A549 (cell line): ENCODE results near the gene CDH22. TPM values are rescaled to one million over a fixed set of nuclear protein-coding genes. Genes with fewer than 3 reads are reported as not detected.

Experiments used
- ATAC-seq, 2 experiments: fragments of 200-7000 bp in 1 of 2; fragments of >200 bp in 1 of 2; cut with Nextera tagmentation in 1 of 2; cut with Tn5 transposase in 1 of 2; 3 replicates each; pipeline versions ENCODE4 v1.8.0 to v1.9.1; 2018 to 2020; ENCODE audit warnings: mild to moderate bottlenecking in 1 of 2, moderate library complexity in 1 of 2
- CTCF ChIA-PET: fragments of 300-600 bp; sonication (Branson Sonifier 250); formaldehyde crosslinking; extraction: SDS; loops from one replicate; lab custom pipeline; 2021; ENCODE audit warnings: antibody characterized with exemption, inconsistent platforms; lab: Yijun Ruan, JAX
- POLR2A ChIA-PET: fragments of 350-600 bp; formaldehyde crosslinking; extraction: SDS; loops from one replicate; lab custom pipeline; 2021; ENCODE audit warnings: antibody characterized with exemption, inconsistent platforms; lab: Yijun Ruan, JAX
- DNase-seq, 2 experiments: peaks; one replicate each; pipeline versions ENCODE4 v3.0.0 to v3.0.0-alpha.2; 2011 to 2016; ENCODE audit warnings: low read depth in 1 of 2, low spot score in 1 of 2
- FAIRE-seq: peaks from 2 replicates; lab custom pipeline; 2011; peaks lifted over from hg19 to GRCh38; lab: Jason Lieb, UNC
- H3K27ac ChIP-seq, 2 experiments: fragments of >200 bp; sonication (Bioruptor Twin); formaldehyde crosslinking; 3 replicates each; pipeline ENCODE4 v1.5.1; 2016 to 2017
- H3K4me1 ChIP-seq: fragments of >200 bp; sonication (Bioruptor Twin); formaldehyde crosslinking; 3 replicates; pipeline ENCODE4 v1.6.1; 2016
- H3K4me2 ChIP-seq: fragments of >200 bp; sonication (Bioruptor Twin); formaldehyde crosslinking; 3 replicates; pipeline ENCODE4 v1.6.1; 2016
- H3K4me3 ChIP-seq: fragments of >200 bp; sonication (Bioruptor Twin); formaldehyde crosslinking; 3 replicates; pipeline ENCODE4 v1.5.1; 2016
- H3K9me3 ChIP-seq: fragments of >200 bp; sonication (Bioruptor Twin); formaldehyde crosslinking; 3 replicates; pipeline ENCODE4 v1.6.1; 2016
- BHLHE40 ChIP-seq: IDR thresholded peaks from 2 replicates; pipeline ENCODE4 v1.6.1; 2012; ENCODE audit warnings: low read depth, low read length, inconsistent platforms
- CBX2 ChIP-seq: fragments of 200-600 bp; sonication (generic); IDR thresholded peaks from 2 replicates; pipeline ENCODE4 v1.6.1; 2016; ENCODE audit warnings: low read depth, mild to moderate bottlenecking, borderline replicate concordance
- CEBPB ChIP-seq, 2 experiments: fragments of >200 bp in 1 of 2; sonication (Bioruptor Twin) in 1 of 2; formaldehyde crosslinking in 1 of 2; IDR thresholded peaks; 2 replicates each; pipeline ENCODE4 v1.6.1; 2012 to 2016
- CHD2 ChIP-seq: fragments of 150-350 bp; IDR thresholded peaks from 2 replicates; pipeline ENCODE4 v1.6.1; 2014; ENCODE audit warnings: low read length; ENCODE audit not compliant: partially characterized antibody
- CHD4 ChIP-seq: fragments of 200-600 bp; sonication (generic); IDR thresholded peaks from 2 replicates; pipeline ENCODE4 v1.6.1; 2016; ENCODE audit warnings: antibody characterized with exemption, mild to moderate bottlenecking, borderline replicate concordance
- CTCF ChIP-seq: fragments of >200 bp; sonication (Bioruptor Twin); formaldehyde crosslinking; IDR thresholded peaks from 3 replicates; pipeline ENCODE4 v1.5.1; 2016
- EHF ChIP-seq: fragments of 250-450 bp; sonication (Bioruptor Pico); IDR thresholded peaks from 2 replicates; pipeline ENCODE4 v1.5.0; 2020; ENCODE audit warnings: mild to moderate bottlenecking
- EHMT2 ChIP-seq: fragments of 200-600 bp; sonication (generic); IDR thresholded peaks from 2 replicates; pipeline ENCODE4 v1.6.1; 2016; ENCODE audit warnings: antibody characterized with exemption, low read depth, mild to moderate bottlenecking, moderate library complexity
- ESRRA ChIP-seq: fragments of 150-350 bp; IDR thresholded peaks from 2 replicates; pipeline ENCODE4 v1.6.1; 2014; ENCODE audit warnings: mild to moderate bottlenecking, low read length, borderline replicate concordance
- GATA3 ChIP-seq: IDR thresholded peaks from 2 replicates; pipeline ENCODE4 v1.6.1; 2012; ENCODE audit warnings: borderline replicate concordance
- HDAC2 ChIP-seq: fragments of 200-600 bp; sonication (generic); IDR thresholded peaks from 2 replicates; pipeline ENCODE4 v1.6.1; 2016
- HES2 ChIP-seq: fragments of >200 bp; sonication (Bioruptor Twin); formaldehyde crosslinking; IDR thresholded peaks from 2 replicates; pipeline ENCODE4 v1.6.1; 2016
- HOXB5 ChIP-seq: fragments of 250-450 bp; sonication (Bioruptor Pico); IDR thresholded peaks from 2 replicates; pipeline ENCODE4 v1.5.0; 2020; ENCODE audit warnings: mild to moderate bottlenecking, moderate library complexity
- JUNB ChIP-seq: fragments of >200 bp; sonication (Bioruptor Twin); formaldehyde crosslinking; IDR thresholded peaks from 2 replicates; pipeline ENCODE4 v1.6.1; 2016
- KDM1A ChIP-seq: fragments of 200-600 bp; sonication (generic); IDR thresholded peaks from 2 replicates; pipeline ENCODE4 v1.6.1; 2016; ENCODE audit warnings: low read depth, mild to moderate bottlenecking
- MAFK ChIP-seq: fragments of 450-650 bp; IDR thresholded peaks from 2 replicates; pipeline ENCODE4 v1.6.1; 2014; ENCODE audit not compliant: partially characterized antibody
- MAX ChIP-seq: IDR thresholded peaks from 2 replicates; pipeline ENCODE4 v1.6.1; 2012
- MAZ ChIP-seq: fragments of 150-350 bp; IDR thresholded peaks from 2 replicates; pipeline ENCODE4 v1.6.1; 2014; ENCODE audit warnings: antibody characterized with exemption, low read depth, low read length, borderline replicate concordance
- MYC ChIP-seq: IDR thresholded peaks from 2 replicates; pipeline ENCODE4 v1.6.1; 2012; ENCODE audit warnings: mild to moderate bottlenecking, inconsistent platforms, low read length, improper control_type of control experiment, borderline replicate concordance
- RAD21 ChIP-seq, 2 experiments: fragments of >200 bp in 1 of 2; sonication (Bioruptor Twin) in 1 of 2; formaldehyde crosslinking in 1 of 2; IDR thresholded peaks in 1 of 2; conservative IDR thresholded peaks in 1 of 2; 2 replicates in 1 of 2; 3 replicates in 1 of 2; pipeline ENCODE4 v1.6.1; 2012 to 2018; ENCODE audit warnings: inconsistent platforms in 1 of 2
- RFX5 ChIP-seq: fragments of 450-650 bp; IDR thresholded peaks from 2 replicates; pipeline ENCODE4 v1.7.1; 2014; ENCODE audit warnings: antibody characterized with exemption, mild to moderate bottlenecking, moderate library complexity
- SMC3 ChIP-seq: fragments of >200 bp; sonication (Bioruptor Twin); formaldehyde crosslinking; IDR thresholded peaks from 3 replicates; pipeline ENCODE4 v1.6.1; 2018; ENCODE audit warnings: inconsistent platforms
- ZNF302 ChIP-seq: fragments of 250-450 bp; sonication (Bioruptor Pico); IDR thresholded peaks from 2 replicates; pipeline ENCODE4 v1.9.0; 2021; ENCODE audit warnings: inconsistent platforms, mild to moderate bottlenecking, moderate library complexity
- ZSCAN20 ChIP-seq: fragments of 250-450 bp; sonication (Bioruptor Pico); IDR thresholded peaks from 2 replicates; pipeline ENCODE4 v1.8.0; 2022; ENCODE audit warnings: mild to moderate bottlenecking, moderate library complexity
- WGBS: methylation state at CpG from one replicate; pipeline ENCODE4 v1.1.6; 2017; ENCODE audit errors: missing lambda C conversion rate; 5-methylcytosine and 5-hydroxymethylcytosine counted together
- polyA plus RNA-seq, 4 experiments: library from polyadenylated mRNA; depleted of rRNA in 3 of 4; stranded (reverse); fragments of >200 nt; fragmentation: RNase III in 1 of 4; extraction: RNeasy Plus Mini Kit Qiagen cat#74134 plus additional on column Dnase treatment in 1 of 4; gene quantifications; 2 replicates in 3 of 4; 3 replicates in 1 of 4; pipeline ENCODE4 v1.2.3, GENCODE V29; 2011 to 2017

CDH22 gene
- polyA plus RNA-seq, 2 of the 4 experiments (the other 2 are of a cell fraction) = not detected

GRCh38 chr20:46183768-46184167, 124.5 kb downstream of the CDH22 start:
- POLR2A ChIA-PET = no interaction called here
- 60% methylated on average over 5 of the region's 5 CpGs for WGBS
- no peak overlapping the region for H3K27ac ChIP-seq

DNA sequence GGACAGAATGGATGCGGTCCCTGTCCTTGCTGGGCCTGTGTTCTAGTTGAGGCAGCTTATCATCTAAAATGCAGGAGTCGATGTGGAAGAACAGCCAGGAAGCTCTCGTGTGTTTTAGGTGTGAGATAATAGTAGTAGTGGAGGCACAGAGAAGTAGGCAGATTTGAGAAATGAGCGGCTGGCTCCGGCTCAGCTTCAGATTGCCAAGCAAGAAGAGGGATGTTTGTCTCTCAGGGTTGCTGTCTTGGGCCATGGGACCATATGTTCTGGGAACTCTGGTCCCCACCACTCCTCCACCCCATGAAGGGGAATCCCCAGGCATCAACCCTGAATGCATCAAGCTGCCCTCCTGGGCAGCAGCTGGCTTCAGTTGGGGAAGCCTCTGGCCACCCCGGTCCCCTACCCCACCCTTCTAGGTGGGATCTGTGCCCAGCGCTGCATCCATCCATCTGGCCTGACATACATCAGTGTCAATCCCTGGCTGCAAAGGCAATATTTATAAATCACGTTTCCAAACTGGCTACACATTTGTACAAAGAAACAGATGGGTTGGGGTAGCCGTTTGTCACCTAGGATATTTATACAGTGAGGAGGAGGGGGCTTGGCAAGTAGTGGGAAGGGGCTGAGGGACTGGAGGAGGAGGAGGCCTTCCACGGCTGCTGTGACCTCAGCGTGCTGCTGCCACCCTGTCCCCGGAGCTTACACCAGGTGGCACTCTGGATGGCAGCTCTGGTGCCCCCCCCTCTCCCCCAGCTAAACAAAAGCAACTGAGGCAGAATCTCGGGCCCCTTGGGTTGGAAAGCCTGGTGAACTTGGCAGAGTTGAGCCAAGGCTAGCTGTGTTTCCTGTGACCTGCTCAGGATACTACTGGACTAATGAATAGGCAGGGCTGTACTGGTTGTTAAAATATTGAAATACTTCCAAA, 125.8 kb downstream of the CDH22 start:
- no peaks in the 10 kb centered on the region for H3K4me1 ChIP-seq
- DNase-seq = no peak
- 32% methylated on average over 13 of the region's 13 CpGs for WGBS
- no peak for TF ChIP-seq MYC
- no peak for TF ChIP-seq ZSCAN20
- no peak for TF ChIP-seq CTCF
- TF ChIP-seq HDAC2 = no peak
- TF ChIP-seq CEBPB (IDR thresholded peaks at IDR 0.05) = no peak
- no peak for TF ChIP-seq ESRRA
- TF ChIP-seq CHD2 = no peak
- TF ChIP-seq HOXB5 (CRISPR knock-in tag) = no peak
- TF ChIP-seq, all 56 proteins: peak for 0
- ChIA-PET CTCF (interaction anchor here (0.6 to 1.8 kb wide), 5 partner anchors 9 to 168 kb away, joined by 3 to 4 read pairs (median 4); no protein-coding TSS in a partner anchor), POLR2A (no interaction called here)
- H3K9me3 ChIP-seq = no peaks in the 10 kb centered on the region
- H3K4me2 ChIP-seq = no peak overlapping the region
- ATAC-seq (no peak), FAIRE-seq (no peak)
- H3K27ac ChIP-seq = no peak overlapping the region
- no peak overlapping the region for H3K4me3 ChIP-seq

More at GRCh38 chr20:46183768-46184167, 124.5 kb downstream of the CDH22 start:
- Histone ChIP-seq H3K4me3 (no peak overlapping the region), H3K9me3 (no peaks in the 10 kb centered on the region), H3K4me2 (no peak overlapping the region), H3K4me1 (no peaks in the 10 kb centered on the region)
- FAIRE-seq (no peak), DNase-seq (no peak), ATAC-seq (no peak)
- no peak for TF ChIP-seq MAZ
- CTCF ChIA-PET = interaction anchor here (0.6 to 1.4 kb wide), 3 partner anchors 16 to 861 kb away, joined by 3 to 4 read pairs (median 4); no protein-coding TSS in a partner anchor

DNA sequence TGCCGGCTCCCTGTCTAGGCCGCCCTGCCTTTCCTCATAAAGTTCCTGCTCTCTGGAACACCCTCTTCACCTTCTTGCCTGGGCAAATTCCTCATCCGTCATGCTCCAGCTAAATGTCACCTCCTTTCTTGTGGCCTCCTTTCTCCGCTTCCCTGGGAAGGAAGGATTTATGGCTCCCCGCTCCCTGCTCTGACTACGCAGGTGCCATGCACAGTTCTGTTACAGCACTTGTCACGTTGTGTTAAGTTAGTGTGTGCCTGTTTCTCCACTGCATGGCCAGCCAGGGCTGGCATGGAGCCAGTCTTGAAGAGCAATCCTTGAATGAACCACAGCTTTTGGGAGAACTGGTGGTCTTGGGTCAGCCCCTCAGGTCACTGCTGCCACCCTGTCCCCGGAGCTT, 128.4 kb downstream of the CDH22 start:
- FAIRE-seq (no peak), DNase-seq (no peak), ATAC-seq (no peak)
- TF ChIP-seq MAFK (no peak), CHD4 (no peak), RFX5 (no peak), SMC3 (no peak), KDM1A (no peak), CHD2 (no peak), HOXB5 (CRISPR knock-in tag) (no peak), ZNF302 (CRISPR knock-in tag) (no peak)
- H3K9me3 ChIP-seq = no peaks in the 10 kb centered on the region
- no peaks in the 10 kb centered on the region for H3K4me1 ChIP-seq
- POLR2A ChIA-PET = no interaction called here
- 55% methylated on average over 8 of the region's 8 CpGs for WGBS
- no peak overlapping the region for H3K4me2 ChIP-seq
- CTCF ChIA-PET = interaction anchor here (1.1 to 2.2 kb wide), 3 partner anchors 48 to 155 kb away, joined by 3 to 7 read pairs (median 4); no protein-coding TSS in a partner anchor
- H3K27ac ChIP-seq = no peak overlapping the region
- H3K4me3 ChIP-seq = no peak overlapping the region

DNA sequence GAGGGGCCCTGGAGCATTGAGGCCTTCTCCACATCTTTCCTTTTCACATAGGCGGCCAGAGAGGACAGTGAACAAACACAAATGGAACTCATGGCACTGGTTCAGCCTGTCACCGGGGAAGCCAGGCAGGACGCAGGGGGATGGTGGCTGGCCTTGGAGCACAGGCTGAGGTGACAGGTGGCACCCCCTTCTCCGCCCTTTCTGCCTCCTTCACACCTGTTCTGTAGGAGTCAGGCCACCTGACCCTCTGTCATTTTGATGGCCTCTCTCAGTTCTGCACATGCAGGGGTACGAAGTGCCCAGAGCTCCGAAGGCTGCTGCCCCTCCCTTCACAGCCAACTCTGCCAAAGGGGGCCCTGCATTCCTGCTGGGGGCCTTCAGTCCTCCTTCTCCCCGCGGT, 129.4 kb downstream of the CDH22 start:
- CTCF ChIA-PET = interaction anchor here (1.3 to 2.2 kb wide), 5 partner anchors 12 to 165 kb away, joined by 3 to 7 read pairs (median 4); no protein-coding TSS in a partner anchor
- no peak for DNase-seq
- H3K4me3 ChIP-seq = no peak overlapping the region
- POLR2A ChIA-PET = no interaction called here
- no peak for TF ChIP-seq RAD21 (conservative IDR thresholded peaks at IDR 0.05 in 1 of 2, IDR thresholded peaks at IDR 0.05 in 1 of 2)
- no peak for TF ChIP-seq KDM1A
- no peak for TF ChIP-seq EHF (CRISPR knock-in tag)
- TF ChIP-seq EHMT2 = no peak
- no peak for TF ChIP-seq HES2
- no peak for TF ChIP-seq RFX5
- TF ChIP-seq BHLHE40 = no peak
- no peak for TF ChIP-seq MAZ
- TF ChIP-seq GATA3 = no peak
- TF ChIP-seq CBX2 = no peak
- no peak for TF ChIP-seq JUNB
- no peak for TF ChIP-seq ZSCAN20
- TF ChIP-seq MAX = no peak
- no peak for TF ChIP-seq ESRRA
- H3K27ac ChIP-seq = no peak overlapping the region
- 41% methylated on average over 8 of the region's 8 CpGs for WGBS
- FAIRE-seq = no peak
- no peaks in the 10 kb centered on the region for H3K9me3 ChIP-seq
- ATAC-seq = no peak
- H3K4me1 ChIP-seq = no peaks in the 10 kb centered on the region
- H3K4me2 ChIP-seq = no peak overlapping the region
